GM12891 (cell line): ENCODE results near the gene FTMT.

Source experiments
- PAX5 ChIP-seq: IDR thresholded peaks from 2 replicates; pipeline ENCODE4 v1.6.1; 2011; ENCODE audit warnings: low read length, moderate library complexity, mild to moderate bottlenecking; ENCODE audit not compliant: insufficient read depth, severe bottlenecking
- POLR2A ChIP-seq: IDR thresholded peaks from 2 replicates; pipeline ENCODE4 v1.6.1; 2011; ENCODE audit warnings: low read depth, low read length, control low read depth
- POLR2AphosphoS5 ChIP-seq: IDR thresholded peaks from 2 replicates; pipeline ENCODE4 v1.6.1; 2011; ENCODE audit warnings: low read depth, low read length, control low read depth
- SPI1 ChIP-seq: IDR thresholded peaks from 2 replicates; pipeline ENCODE4 v1.6.1; 2011; ENCODE audit warnings: low read depth, low read length, control low read depth

DNA sequence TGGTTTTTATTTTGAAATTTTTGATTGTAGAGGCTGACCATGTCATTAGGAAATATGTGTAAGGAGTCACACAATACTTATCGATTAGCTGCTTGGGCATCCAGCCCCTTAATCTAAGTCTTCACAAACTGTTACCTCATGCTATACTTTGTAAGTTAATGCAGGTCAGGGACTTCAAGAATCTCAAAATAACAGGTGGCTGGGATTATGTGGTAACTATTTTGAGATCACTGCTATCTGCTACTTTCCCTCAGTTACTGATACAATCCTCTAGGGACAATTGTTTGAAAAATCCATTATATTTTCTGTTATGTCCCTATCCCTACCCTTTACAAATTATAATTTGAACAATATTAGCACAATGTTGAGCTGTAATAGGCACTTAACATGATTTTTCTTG lies 21.7 kb downstream of the FTMT start:
- TF ChIP-seq POLR2AphosphoS5 (no peak), POLR2A (no peak), SPI1 (no peak), PAX5 (no peak)
